ENCODE measurements around the gene TM6SF1.
"Not testable (repeated sequence)": the region's sequence is repeated elsewhere in the genome, so short reads cannot be mapped to it uniquely, and the experiment has no call there.

The TM6SF1 gene

DNA sequence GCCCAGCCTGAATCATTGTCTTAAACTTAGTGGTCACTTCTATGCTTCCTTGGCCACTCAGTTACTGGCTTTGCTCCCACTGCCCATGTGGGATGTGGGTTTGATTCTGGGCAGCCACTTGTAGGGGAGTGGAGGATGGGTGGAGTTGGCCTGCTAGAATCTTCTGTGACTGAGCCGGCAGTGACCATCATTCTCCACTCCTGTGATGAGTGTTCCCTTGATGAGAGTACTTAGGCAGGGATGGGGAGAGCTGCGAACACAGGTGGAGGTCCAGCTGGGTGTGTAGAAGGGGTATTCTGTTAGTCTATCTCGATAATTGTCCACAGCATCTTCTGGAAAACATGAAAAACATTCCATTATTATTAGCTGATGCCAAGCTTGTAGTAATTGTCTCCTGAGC, 8.0 kb downstream of the TM6SF1 start:
- no peak for DNase-seq (ENCODE audit: low read depth in 1 of 2, low spot score in 1 of 2)

DNA sequence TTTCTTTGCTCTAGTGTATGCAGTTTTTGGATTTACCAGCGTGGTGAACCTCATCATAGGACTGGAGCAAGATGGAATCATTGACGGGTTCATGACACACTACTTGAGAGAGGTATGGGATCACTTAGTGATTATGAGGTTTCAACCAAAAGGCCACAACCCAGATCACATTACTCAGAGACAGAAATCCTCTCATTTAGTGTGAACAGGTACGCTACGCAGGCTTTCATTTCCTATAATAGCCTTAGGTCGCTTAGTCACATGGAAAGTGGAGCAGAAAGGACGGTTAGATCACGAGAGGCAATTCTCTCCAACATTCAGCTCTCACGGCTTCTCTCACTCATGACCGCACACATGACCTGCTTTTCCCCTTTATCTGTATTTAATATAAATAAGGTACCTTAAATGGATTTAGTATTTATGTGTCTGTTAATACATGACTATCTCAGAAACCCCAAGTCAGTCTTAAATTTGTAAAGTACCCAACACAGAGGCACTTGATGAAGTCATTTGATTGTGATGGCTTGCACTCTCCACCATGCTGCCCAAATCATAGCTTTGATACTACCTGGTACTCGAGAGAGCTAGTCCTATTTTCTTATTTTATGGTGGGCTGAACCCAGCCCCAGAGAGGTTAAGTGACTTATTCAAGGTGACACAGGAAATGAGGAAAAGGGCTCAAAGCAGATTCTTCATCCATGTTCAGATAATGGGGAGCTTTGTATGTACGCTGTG, 8.6 kb downstream of the TM6SF1 start:
- no peak for DNase-seq (ENCODE audit: low read depth in 1 of 2, low spot score in 1 of 2)

DNA sequence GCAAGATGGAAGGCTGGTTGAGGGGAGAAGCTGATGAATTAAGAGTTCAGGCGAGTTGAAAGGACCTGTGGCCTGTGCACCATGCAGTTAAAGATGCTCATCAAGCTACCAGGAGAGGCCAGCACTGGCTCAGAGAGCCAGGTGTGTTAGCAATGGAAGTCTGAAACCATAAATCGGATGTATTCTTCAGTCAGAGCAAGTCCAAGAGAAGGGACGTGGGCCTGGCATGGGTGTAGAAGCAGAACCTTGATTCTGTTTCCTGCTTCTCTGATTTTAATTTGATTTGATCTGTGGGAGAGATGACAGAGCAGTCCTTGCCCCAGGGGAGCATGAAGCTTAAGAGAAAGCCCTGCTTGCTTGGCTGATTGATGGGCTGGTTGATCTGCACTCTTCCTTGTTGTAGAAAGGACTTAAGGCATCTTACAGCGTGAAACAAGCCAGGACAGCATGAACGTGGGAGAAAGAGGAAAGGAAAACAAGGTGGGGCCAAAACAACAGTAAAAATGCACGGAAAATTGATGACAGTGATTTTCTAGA, 10.9 kb downstream of the TM6SF1 start:
- DNase-seq (ENCODE audit: low read depth in 1 of 2, low spot score in 1 of 2) = no peak

DNA sequence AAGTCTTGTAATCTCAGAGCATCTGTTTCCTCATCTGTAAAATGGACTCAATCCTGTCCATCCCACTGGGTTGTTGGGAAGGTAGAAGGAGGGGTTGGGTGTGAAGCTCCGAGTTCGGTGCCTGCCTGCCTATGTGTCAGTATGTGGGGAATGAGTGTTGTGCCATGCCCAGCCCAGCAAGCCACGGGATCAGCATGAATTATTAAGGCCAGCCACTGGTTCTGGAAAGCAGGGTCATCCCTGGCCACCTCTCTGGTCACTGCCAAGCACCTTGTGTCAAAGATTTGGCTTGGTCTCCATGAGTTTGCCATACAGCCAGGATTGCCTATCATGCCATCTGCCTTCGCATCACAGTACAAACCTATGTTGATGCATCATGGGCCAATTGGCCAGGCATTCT, 11.5 kb downstream of the TM6SF1 start:
- no peak for DNase-seq (ENCODE audit: low read depth in 1 of 2, low spot score in 1 of 2)

DNA sequence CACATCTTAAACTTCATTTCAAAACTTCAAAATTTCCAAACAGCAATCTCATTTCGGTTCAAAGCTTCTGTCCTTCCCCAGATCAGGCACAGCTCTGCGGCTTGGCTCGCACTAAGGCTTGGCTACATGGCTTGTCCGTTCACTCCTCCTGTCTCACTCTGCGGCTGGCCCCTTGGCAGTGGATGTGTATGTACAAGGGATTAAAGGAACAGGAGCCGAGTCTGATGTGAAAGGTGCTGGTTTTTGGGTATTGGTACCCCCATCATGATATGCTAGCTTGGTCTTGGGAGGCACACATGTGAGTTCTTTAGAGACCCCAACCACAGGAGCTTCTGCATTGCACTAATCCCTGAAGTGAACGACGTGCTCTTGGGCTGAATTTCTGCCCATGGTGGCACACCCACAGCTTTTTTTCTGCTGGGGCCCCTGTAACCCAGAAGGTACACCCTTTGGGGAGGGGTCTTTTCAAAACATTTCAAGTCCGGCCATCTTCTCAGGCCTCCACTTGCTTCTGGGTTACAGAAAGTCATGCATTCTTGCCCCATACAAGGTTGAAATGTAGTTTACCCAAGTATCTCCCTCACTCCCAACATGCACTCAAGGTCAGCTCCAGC, 12.6 kb downstream of the TM6SF1 start:
- DNase-seq (ENCODE audit: low read depth in 1 of 2, low spot score in 1 of 2) = no peak

DNA sequence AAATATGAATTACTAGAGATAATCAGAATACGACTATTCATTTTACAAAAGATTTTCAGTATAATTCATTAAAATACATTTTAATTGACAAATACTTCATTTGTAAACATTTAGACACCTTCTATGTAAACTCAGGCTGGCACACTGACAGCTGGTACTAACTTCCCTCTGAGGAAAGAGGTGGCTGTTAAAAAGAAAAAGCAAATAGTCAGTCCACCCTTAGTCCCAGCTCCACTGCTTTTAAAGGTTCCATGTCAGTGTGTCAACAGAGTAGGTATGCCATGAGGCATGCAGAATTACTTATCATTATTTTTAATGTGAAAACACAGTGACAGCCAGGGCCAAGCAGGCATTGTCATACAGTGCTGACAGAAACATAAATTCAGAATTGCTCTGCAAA, 16.1 kb downstream of the TM6SF1 start:
- DNase-seq (ENCODE audit: low read depth in 1 of 2, low spot score in 1 of 2) = no peak

DNA sequence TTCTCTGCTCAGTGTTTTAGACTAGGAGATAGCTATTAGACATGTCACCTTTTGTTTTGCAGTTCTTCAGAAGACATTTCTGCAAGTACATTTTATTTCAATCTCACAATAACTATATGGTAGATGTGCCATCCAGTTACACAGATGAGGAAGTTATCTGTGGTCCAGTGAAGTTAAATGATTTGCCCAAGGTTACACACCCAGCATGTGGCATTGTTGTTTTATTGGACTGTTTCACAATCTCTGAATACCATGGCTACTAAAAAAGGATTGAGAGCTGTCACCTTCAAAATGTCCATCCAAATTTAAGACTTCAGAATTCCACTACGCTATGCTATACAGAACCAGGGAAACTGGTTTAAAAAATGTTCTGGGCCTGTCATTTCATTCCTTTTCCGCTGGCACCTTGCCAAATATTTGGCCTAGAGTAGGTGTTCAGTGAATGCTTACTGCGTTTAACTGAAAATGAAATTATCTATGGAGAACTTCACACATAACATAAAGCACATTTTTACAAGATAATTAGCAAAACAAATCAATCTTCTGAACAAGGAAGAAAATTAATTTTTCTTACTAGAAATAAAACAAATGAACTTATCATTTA, 20.2 kb downstream of the TM6SF1 start:
- no peak for DNase-seq (ENCODE audit: low read depth in 1 of 2, low spot score in 1 of 2)

DNA sequence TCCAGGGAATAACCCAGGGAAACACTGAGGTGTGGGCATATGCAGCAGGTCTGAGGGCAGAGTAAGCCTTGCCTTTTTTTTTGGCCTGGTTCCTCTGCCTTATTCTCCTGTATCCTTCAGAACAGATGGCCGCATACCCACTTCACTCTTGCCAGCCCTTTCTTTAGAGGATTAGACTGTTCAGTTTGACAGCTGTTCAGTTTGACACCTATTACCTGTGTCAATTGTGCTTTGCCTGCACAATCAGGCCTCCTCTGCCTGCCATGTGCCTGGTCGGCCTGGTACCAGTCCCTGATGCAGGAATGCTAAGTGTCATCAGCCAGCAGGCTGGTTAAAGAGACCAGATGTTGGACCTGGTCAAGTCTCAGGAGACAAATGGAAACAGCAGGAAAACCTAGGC, 22.3 kb downstream of the TM6SF1 start:
- DNase-seq (ENCODE audit: low read depth in 1 of 2, low spot score in 1 of 2) = no peak

DNA sequence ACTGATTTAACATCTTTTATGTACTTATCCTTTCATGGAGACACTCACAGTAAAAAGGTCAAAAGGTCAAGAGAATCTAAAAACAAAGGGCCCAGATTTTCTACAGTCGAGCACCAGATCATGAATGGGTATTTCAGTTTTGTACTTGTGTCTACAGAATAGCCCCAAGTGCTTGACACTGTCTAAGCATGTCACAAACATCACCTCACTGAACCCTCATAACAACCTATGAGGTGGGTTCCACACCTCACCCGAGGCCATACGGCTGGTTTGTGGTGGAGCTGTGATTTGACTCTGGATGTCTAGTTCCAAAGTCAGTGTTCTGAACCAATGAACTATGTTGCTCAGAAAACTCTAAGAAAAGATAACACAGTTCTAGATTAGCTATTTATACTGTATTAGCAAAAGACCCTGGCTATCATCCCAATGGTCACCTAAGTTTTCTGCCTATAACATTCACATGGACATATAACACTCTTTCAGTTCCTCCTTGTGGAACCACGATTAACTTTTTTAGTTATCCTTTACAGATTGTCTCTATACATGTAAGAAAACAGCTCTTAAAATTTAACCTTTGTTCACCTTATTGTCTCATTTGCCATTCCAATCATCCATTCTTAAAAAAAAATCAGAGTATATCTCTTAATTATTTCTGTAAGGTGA, 25.5 kb downstream of the TM6SF1 start:
- no peak for DNase-seq (ENCODE audit: low read depth in 1 of 2, low spot score in 1 of 2)

DNA sequence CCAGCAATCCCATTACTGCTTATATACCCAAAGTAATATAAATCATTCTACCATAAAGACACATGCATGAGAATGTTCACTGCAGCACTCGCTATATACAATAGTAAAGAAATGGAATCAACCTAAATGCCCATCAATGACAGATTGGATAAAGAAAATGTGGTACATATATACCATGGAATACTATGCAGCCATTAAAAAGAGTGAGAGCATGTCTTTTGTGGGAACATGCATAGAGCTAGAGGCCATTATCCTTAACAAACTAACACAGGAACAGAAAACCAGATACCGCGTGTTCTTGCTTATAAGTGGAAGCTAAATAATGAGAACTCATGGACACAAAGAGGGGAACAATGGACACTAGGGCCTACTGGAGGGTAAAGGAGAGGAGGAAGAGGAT, 34.7 kb downstream of the TM6SF1 start:
- not testable (repeated sequence) for DNase-seq (ENCODE audit: low read depth in 1 of 2, low spot score in 1 of 2)

DNA sequence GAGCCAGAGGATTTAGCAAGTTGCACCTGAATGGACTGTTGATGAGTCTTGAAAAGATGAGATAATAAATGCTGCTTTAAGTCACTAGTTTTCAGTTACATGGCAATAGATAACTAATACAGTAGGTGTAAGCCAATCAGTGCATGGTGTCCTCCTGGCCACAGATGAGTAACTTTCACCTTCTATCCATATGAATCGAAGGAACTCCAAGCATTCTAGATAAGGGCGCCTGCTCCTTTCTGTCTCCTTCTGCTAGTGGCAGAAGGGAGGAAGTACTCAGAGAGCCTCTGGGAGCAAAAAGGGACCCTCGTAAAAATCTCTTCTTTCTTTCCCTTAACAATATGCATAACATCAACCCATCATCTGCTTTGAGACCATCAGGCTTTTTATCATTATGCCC, 37.3 kb downstream of the TM6SF1 start:
- DNase-seq (ENCODE audit: low read depth in 1 of 2, low spot score in 1 of 2) = no peak

DNA sequence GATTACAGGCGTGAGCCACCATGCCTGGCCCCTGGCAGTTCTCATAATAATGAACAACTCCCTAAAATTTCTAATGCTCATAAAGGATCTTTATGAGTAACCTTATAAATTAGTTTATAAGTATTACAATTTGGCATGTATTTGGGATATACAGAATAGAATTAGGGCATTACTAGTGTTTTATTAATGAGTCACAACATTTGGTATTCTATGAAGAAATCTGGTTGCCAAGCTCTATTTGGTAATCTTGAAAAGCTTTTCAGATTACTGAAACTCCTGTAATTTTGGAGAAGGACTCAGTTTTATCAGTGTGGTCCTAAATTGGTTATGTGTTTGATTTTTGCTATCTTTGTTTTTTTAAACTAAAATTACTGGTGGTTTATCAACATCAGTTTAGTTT, 45.8 kb downstream of the TM6SF1 start:
- no peak for DNase-seq (ENCODE audit: low read depth in 1 of 2, low spot score in 1 of 2)

DNA sequence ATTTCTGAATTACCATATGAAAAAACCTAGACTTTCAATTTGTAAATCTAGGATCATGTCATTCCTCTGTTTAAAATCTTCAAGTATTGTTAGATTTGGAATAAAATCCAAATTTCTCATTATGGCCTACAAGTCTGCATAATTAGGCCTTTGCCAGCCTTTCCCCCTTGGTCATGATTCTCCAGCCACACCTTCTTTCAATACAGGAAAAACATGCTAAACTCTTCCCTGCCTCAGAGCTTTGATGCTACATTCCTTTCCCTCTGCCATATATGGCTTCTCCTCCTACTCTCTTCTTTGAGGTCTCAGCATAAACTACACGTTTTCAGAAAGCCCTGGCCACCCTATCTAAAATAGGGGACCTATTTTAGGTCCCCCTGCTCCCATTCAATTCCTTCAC, 48.5 kb downstream of the TM6SF1 start:
- no peak for DNase-seq (ENCODE audit: low read depth in 1 of 2, low spot score in 1 of 2)

DNA sequence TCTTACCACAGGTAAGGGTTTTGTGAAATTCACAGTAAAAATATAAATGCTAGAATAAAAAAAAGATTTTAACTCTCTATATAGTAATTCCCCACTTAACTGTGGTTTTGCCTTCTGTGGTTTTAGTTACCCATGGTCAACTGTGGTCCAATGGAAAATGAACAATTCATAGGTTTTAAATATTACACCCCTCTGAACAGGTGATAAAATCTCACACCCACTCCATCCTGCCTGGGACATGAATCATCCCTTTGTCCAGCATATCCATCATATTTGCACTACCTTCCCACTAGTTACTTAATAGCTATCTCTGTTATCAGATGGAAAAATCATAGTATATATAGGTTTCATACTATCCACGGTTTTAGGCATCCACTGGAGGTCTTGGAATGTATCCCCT, 50.9 kb downstream of the TM6SF1 start:
- DNase-seq (ENCODE audit: low read depth in 1 of 2, low spot score in 1 of 2) = no peak

DNA sequence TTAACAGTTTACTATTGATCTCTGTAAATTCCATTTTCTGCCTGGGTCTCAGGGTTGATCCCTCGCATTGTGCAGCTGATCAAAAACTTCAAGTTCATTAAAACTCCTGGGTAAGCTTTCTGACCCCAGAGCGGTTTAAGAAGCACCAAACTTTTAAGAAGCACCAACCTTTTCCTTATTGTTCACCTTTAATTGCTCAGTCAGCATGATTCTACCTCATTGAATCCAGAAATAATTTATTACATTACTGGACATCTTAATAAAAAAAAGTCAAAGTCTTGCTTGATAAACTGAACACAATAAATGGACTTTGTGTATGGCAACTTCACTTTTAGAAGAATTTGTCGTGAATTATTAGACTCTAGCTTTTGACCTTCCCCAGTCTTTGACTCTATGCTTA, 53.3 kb downstream of the TM6SF1 start:
- DNase-seq (ENCODE audit: low read depth in 1 of 2, low spot score in 1 of 2) = no peak

DNA sequence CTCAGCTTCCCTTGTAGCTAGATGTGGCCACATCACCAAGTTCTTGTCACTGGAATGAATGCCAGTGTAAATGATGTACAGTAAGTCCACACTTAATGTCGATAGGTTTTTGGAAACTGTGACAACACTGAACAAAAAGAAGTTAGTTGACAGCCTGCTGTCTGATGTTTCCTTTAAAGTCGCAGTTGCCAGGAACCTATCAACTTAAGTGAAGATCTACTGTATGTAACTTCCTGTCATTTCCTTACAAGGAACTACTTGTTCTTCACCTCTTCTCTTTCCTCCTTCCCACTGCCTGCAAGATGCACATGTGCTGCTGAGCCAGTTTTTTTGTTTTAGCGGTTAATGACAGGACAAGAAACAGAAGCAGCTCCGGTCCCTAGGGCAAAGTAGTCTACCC, 55.6 kb downstream of the TM6SF1 start:
- DNase-seq (ENCODE audit: low read depth in 1 of 2, low spot score in 1 of 2) = no peak

DNA sequence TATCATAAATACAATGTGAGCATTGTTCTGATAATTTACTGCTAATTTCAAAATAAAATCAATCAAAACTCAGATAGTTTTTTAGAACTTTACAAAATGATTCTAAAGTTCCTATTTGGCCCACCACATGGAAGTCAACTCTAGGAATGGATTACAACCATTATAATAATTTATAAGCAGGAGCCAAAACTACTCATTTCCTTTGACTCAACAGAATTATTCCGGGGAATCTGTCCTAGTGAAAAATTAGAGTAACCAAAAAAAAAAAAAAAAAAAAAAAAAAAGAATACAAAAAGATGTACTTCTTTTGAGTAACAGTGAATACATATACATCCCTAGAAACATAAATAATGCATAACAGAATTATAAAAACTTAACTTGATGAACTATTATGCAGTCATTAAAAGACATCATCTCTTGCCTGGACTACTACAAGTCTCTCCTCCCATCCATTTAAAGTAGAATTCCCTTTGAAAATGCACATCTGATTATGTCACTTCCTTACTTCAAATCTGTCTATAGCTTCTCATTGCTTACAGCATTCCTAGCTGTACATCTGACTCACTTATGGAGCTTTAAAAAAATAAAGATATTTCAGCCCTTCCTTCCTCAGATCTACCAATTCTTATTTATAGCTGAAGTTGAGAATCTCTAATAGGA, 56.8 kb downstream of the TM6SF1 start:
- DNase-seq (ENCODE audit: low read depth in 1 of 2, low spot score in 1 of 2) = no peak

DNA sequence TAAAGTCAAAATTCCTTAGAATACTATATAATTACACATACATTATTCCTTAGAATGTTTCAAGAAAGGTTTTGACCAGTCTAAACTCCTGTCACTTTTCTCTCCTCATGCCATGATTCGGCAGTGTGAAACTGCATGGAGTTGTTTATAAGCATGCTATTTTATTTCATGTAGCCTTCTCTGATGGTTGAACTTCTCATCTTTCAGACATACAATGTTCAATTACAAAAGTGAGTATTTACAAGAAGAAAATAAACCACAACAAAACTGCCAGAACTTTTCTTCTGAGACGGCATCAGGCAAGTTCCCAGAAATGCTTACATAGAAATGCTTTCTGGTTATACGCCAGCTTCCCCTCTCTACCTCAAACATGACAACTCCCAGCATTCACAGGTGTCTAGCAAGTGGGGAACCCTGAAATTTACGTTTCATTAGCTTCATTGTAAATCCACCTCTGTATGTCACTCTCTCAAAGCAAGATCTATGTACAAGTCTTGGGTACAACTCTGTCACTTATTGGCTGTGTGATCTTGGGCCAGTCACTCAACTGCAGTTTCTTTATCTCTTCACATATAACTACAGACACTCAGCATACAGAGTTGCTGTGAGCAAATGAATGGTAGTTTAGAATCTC, 57.4 kb downstream of the TM6SF1 start:
- DNase-seq (ENCODE audit: low read depth in 1 of 2, low spot score in 1 of 2) = no peak

DNA sequence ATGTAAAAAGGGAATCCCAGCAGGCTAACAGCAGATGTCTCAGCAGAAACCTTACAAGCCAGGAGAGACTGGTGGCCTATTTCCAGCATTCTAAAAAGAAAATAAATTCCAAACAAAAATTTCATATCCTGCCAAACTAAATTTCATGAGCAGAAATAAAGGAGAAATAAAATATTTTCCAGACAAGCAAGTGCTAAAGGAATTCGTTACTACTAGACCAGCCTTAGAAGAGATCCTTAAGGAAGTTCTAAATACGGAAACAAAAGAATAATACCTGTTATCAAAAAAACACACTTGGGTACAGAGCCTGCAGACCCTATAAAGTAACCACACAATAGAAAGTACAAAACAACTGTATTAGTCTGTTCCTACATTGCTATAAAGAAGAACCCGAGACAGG, 58.8 kb downstream of the TM6SF1 start:
- no peak for DNase-seq (ENCODE audit: low read depth in 1 of 2, low spot score in 1 of 2)

DNA sequence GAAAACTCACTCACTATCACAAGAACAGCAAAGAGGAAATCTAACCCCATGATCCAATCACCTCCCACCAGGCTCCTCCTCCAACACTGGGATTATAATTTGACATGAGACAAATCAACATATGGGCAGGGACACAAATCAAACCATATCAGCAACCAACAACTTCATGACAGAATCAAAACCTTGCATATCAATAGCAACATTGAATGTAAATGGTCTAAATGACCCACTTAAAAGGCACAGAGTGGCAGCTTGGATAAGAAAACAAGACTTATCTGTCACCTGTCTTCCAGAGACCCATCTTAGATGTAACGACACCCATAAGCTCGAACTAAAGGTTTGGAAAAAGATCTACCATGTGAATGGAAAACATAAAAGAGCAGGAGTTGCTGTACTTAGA, 59.4 kb downstream of the TM6SF1 start:
- no peak for DNase-seq (ENCODE audit: low read depth in 1 of 2, low spot score in 1 of 2)

DNA sequence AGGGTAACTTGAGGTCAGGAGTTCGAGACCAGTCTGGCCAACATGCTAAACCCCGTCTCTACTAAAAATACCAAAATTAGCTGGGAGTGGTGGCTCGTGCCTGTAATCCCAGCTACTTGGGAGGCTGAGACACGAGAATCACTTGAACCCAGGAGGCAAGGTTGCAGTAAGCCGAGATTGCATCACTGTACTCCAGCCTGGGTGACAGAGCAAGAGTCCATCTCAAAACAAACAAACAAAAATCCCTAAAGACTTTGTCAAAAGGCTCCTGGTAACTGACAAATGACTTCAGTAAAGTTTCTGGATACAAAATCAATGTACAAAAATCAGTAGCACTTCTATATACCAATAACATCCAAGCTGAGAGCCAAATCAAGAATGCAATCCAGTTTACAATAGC, 62.1 kb downstream of the TM6SF1 start:
- not testable (repeated sequence) for DNase-seq (ENCODE audit: low read depth in 1 of 2, low spot score in 1 of 2)
